Ishikawa (cell line): ENCODE measurements around the gene COL4A4.

ENCODE experiments used
- CEBPB ChIP-seq: IDR thresholded peaks from 2 replicates; pipeline ENCODE4 v1.6.1; 2012
- CREB1 ChIP-seq: IDR thresholded peaks from 2 replicates; pipeline ENCODE4 v1.6.1; 2012; ENCODE audit warnings: low read depth
- EGR1 ChIP-seq: IDR thresholded peaks from 2 replicates; pipeline ENCODE4 v1.6.1; 2012
- FOXM1 ChIP-seq: IDR thresholded peaks from 2 replicates; pipeline ENCODE4 v1.6.1; 2012; ENCODE audit warnings: low read depth, borderline replicate concordance
- NFIC ChIP-seq: IDR thresholded peaks from 2 replicates; pipeline ENCODE4 v1.6.1; 2012
- RAD21 ChIP-seq: IDR thresholded peaks from 2 replicates; pipeline ENCODE4 v1.6.1; 2012; ENCODE audit warnings: low read depth
- TAF1 ChIP-seq: IDR thresholded peaks from 2 replicates; pipeline ENCODE4 v1.6.1; 2012; ENCODE audit warnings: low read depth, mild to moderate bottlenecking
- TEAD4 ChIP-seq: IDR thresholded peaks from 2 replicates; pipeline ENCODE4 v1.6.1; 2012

DNA sequence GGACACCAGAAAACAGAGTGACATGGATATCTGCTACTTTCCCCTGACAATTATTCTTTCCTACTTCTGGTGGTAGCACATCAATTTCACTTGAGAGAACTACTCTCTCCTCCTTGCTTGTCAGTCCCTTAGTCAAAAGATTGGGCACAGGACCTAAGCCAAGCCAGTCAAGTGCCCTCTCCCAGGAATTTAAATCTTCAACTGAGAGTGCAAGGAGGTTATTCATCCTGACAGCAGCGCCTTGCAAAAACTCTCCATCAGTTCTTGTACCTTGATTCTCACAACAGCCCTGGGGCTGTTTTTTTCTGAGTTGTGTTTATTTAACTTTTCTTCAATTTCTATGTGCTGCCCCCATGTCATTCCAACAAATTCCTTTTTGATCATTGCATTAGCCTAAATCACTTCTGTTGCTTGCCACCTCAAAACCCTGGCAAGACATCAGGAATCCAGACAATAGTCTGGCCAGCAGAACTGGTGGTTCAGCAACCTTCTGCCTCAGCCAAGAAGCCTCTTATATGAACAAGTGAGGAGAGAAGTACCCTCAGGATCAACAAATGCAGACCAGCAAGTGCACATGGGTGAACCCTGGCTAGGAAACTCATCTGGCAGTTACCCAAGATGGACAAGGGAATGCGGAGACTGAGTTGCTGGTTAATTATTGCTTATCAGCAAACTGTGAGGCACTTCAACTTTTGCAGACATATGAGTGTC is 19.8 kb upstream of the COL4A4 start:
- no peak for TF ChIP-seq TEAD4
- no peak for TF ChIP-seq TAF1
- no peak for TF ChIP-seq EGR1
- TF ChIP-seq CEBPB: no peak
- no peak for TF ChIP-seq RAD21
- no peak for TF ChIP-seq NFIC
- no peak for TF ChIP-seq FOXM1
- TF ChIP-seq CREB1: no peak
